Parathyroid adenoma (tissue), 2 donors: ENCODE measurements around the gene TM9SF2.
"Not testable (repeated sequence)": the region's sequence is repeated elsewhere in the genome, so short reads cannot be mapped to it uniquely, and the experiment has no call there.

ENCODE experiments used
- H2AFZ ChIP-seq: fragments of 300-600 bp; sonication (generic); one replicate; pipeline ENCODE4 v1.7.0; 2017; ENCODE audit warnings: antibody characterized with exemption, mild to moderate bottlenecking
- H3K27ac ChIP-seq: fragments of 300-600 bp; sonication (generic); one replicate; pipeline ENCODE4 v1.7.0; 2017
- H3K27me3 ChIP-seq: fragments of 300-600 bp; sonication (generic); one replicate; pipeline ENCODE4 v1.7.0; 2017; ENCODE audit warnings: low read length; ENCODE audit not compliant: control insufficient read depth, insufficient read depth
- H3K36me3 ChIP-seq: fragments of 300-600 bp; sonication (generic); one replicate; pipeline ENCODE4 v1.7.0; 2017; ENCODE audit warnings: low read length; ENCODE audit not compliant: control insufficient read depth, insufficient read depth
- H3K4me1 ChIP-seq: fragments of 300-600 bp; sonication (generic); one replicate; pipeline ENCODE4 v1.7.0; 2017; ENCODE audit warnings: control low read depth
- H3K4me2 ChIP-seq: fragments of 300-600 bp; sonication (generic); one replicate; pipeline ENCODE4 v1.7.0; 2017; ENCODE audit warnings: low read length
- H3K4me3 ChIP-seq: fragments of 300-600 bp; sonication (generic); one replicate; pipeline ENCODE4 v1.7.0; 2017; ENCODE audit warnings: low read depth, low read length
- H3K79me2 ChIP-seq: fragments of 300-600 bp; sonication (generic); one replicate; pipeline ENCODE4 v1.7.0; 2017; ENCODE audit warnings: control low read depth
- H3K9ac ChIP-seq: fragments of 300-600 bp; sonication (generic); one replicate; pipeline ENCODE4 v1.7.0; 2017; ENCODE audit warnings: mild to moderate bottlenecking
- H3K9me3 ChIP-seq: fragments of 300-600 bp; sonication (generic); one replicate; pipeline ENCODE4 v1.7.0; 2017; ENCODE audit warnings: low read length; ENCODE audit not compliant: control insufficient read depth
- TF ChIP-seq, protein P1 (sequence below): fragments of 300-600 bp; sonication (generic); IDR thresholded peaks from one replicate; pipeline ENCODE4 v1.7.0; 2017; ENCODE audit warnings: antibody characterized with exemption, mild to moderate bottlenecking
- donor health status: primary hyperparathyroidism.

TM9SF2 gene

DNA sequence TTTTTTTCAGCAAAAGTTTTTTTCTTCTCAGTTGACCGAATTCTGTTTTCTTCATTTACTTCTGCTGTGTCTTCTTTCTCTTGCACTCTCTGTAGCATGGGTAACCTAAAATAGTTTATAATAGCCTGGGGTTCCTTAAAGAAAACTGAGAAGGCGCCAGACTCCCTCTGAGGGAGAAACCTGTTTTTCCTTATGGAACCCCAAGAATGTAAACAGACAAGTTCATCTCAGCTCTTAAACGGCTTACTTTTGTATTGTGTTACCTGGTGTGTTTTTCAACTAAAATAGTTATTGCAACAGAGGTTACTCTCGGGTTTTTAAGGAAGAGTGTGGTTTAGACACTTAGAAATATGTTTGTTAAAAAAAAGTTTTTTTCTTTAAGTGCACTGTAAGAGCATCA is 23.8 kb upstream of the TM9SF2 start:
- Histone ChIP-seq H3K4me3 (no peak overlapping the region), H3K36me3 (no peaks in the 10 kb centered on the region), H3K4me1 (no peaks in the 10 kb centered on the region), H3K9me3 (no peaks in the 10 kb centered on the region), H2AFZ (no peak overlapping the region), H3K4me2 (no peak overlapping the region), H3K79me2 (no peaks in the 10 kb centered on the region), H3K27me3 (no peaks in the 10 kb centered on the region), H3K27ac (no peak overlapping the region), H3K9ac (no peak overlapping the region)
- TF ChIP-seq, protein P1, sequence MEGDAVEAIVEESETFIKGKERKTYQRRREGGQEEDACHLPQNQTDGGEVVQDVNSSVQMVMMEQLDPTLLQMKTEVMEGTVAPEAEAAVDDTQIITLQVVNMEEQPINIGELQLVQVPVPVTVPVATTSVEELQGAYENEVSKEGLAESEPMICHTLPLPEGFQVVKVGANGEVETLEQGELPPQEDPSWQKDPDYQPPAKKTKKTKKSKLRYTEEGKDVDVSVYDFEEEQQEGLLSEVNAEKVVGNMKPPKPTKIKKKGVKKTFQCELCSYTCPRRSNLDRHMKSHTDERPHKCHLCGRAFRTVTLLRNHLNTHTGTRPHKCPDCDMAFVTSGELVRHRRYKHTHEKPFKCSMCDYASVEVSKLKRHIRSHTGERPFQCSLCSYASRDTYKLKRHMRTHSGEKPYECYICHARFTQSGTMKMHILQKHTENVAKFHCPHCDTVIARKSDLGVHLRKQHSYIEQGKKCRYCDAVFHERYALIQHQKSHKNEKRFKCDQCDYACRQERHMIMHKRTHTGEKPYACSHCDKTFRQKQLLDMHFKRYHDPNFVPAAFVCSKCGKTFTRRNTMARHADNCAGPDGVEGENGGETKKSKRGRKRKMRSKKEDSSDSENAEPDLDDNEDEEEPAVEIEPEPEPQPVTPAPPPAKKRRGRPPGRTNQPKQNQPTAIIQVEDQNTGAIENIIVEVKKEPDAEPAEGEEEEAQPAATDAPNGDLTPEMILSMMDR: no peak

DNA sequence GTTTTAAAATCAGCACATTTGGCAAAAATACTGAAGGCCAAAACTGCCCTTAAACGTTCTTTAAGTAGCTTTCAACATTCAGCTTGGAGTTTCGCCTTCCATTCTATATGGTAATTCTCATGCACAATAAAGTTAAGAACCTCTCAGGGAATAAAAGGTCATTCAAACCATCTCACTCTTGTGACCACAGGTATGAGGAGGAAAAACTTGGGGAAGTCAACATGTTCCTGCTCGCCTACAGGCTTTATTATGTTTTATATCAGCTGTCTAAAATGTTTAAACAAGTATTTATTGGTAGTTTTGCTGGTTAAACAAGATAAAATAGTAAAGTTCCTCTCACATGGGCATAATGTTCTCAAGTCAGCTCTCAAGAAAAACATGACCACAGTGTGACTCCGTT is 19.9 kb upstream of the TM9SF2 start:
- Histone ChIP-seq H3K27ac (no peak overlapping the region), H3K9me3 (no peaks in the 10 kb centered on the region), H2AFZ (no peak overlapping the region), H3K79me2 (no peaks in the 10 kb centered on the region), H3K27me3 (no peaks in the 10 kb centered on the region), H3K36me3 (no peaks in the 10 kb centered on the region), H3K4me3 (no peak overlapping the region), H3K9ac (no peak overlapping the region), H3K4me1 (no peaks in the 10 kb centered on the region), H3K4me2 (no peak overlapping the region)
- TF ChIP-seq, protein P1: no peak

DNA sequence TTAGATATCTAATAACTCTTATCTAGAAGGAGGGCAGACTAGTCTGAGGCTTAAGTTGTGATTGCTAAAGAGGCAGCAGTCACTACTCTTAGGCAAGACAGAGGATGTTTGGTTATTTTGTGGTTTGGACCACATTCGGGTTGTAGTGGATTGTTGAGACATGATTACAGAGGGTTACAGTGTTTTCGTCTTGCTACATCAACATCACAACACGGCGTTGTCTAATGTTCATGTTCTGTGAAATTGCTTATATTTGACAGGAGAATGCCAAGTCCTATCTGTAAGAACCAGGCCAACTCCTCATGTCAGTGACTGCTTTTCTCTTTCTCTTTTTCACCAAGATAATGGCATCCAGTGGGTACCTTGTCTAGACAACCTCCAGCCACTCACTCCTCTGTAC is 16.8 kb upstream of the TM9SF2 start:
- Histone ChIP-seq H3K79me2 (no peaks in the 10 kb centered on the region), H3K4me1 (no peaks in the 10 kb centered on the region), H3K4me2 (no peak overlapping the region), H3K9me3 (no peaks in the 10 kb centered on the region), H3K27me3 (no peaks in the 10 kb centered on the region), H2AFZ (no peak overlapping the region), H3K9ac (no peak overlapping the region), H3K36me3 (no peaks in the 10 kb centered on the region), H3K4me3 (no peak overlapping the region), H3K27ac (no peak overlapping the region)
- TF ChIP-seq, protein P1: no peak

DNA sequence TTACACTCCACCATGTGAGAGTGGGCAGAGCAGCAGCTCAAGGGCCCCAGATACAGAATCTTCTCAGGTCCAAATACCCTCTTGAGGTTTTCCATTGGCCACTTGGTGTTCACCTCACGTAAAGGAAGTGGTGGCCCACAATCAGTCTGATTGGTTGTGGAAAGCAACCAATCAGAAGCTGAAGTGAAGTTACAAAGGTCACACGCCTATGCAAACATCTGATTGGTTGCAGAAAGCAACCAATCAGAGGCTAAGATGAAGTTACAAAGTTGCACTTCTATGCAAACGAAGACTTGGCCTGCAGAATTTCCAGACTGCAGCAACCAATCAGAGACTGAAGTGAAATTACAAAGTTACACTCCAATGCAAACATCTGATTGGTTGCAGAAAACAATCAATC is 14.3 kb upstream of the TM9SF2 start:
- H3K27ac ChIP-seq: no peak overlapping the region
- no peaks in the 10 kb centered on the region for H3K9me3 ChIP-seq
- H2AFZ ChIP-seq: no peak overlapping the region
- TF ChIP-seq, protein P1: no peak
- H3K9ac ChIP-seq: no peak overlapping the region
- no peaks in the 10 kb centered on the region for H3K27me3 ChIP-seq
- no peaks in the 10 kb centered on the region for H3K4me1 ChIP-seq
- no peak overlapping the region for H3K4me3 ChIP-seq
- no peak overlapping the region for H3K4me2 ChIP-seq
- no peaks in the 10 kb centered on the region for H3K36me3 ChIP-seq
- H3K79me2 ChIP-seq: no peaks in the 10 kb centered on the region

DNA sequence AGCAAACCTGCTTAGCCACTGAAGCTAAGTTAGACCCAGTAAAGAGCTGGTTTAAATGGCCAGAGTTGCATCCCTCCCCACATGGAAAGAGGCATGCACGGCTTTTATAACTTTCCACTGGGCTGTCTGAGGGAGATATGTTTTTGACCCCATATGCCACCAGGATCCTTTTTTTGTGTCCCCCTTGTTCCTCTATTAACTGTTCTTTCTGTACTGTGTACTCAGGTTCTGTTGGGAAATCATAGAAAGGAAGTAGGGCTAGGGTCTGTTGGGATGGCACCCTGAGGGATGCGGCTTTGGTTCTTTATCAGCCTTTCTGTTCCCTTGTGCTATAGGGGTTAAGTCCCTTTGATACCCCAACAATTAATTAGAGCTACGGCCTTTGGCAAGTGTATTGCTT is 12.2 kb upstream of the TM9SF2 start:
- no peaks in the 10 kb centered on the region for H3K79me2 ChIP-seq
- no peak overlapping the region for H3K4me3 ChIP-seq
- H3K27ac ChIP-seq: no peak overlapping the region
- no peak overlapping the region for H3K4me2 ChIP-seq
- H3K27me3 ChIP-seq: no peaks in the 10 kb centered on the region
- H3K9me3 ChIP-seq: no peaks in the 10 kb centered on the region
- TF ChIP-seq, protein P1: no peak
- no peaks in the 10 kb centered on the region for H3K36me3 ChIP-seq
- no peaks in the 10 kb centered on the region for H3K4me1 ChIP-seq
- no peak overlapping the region for H2AFZ ChIP-seq
- H3K9ac ChIP-seq: no peak overlapping the region

DNA sequence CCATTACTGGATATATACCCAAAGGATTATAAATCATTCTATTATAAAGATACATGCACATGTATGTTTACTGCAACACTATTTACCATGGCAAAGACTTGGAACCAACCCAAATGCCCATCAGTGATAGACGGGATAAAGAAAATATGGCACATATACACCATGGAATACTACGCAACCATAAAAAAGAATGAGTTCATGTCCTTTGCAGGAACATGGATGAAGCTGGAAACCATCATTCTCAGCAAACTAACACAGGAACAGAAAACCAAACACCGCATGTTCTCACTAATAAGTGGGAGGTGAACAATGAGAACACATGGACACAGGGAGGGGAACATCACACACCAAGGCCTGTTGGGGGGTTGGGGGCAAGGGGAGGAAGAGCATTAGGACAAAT is 9.5 kb upstream of the TM9SF2 start:
- not testable (repeated sequence) for H3K27ac ChIP-seq

More for the DNA sequence above, 9.5 kb upstream of the TM9SF2 start:
- H3K4me2 ChIP-seq, H3K4me3 ChIP-seq, H2AFZ ChIP-seq, H3K27me3 ChIP-seq, H3K9ac ChIP-seq, H3K9me3 ChIP-seq, H3K4me1 ChIP-seq, H3K79me2 ChIP-seq, H3K36me3 ChIP-seq: not testable (repeated sequence)
